Stimulated activated CD8-positive, alpha-beta memory T cell treated with anti-CD3 and anti-CD28 coated beads, Interleukin-2, amount 100 ng/mL, for 48 hours (primary cell): ENCODE results near the gene TMTC2.

ENCODE experiments used
- DNase-seq, 2 donors: peaks; one replicate each; pipeline ENCODE4 v3.0.0-alpha.2; 2020; ENCODE audit warnings: low read depth in 2 of 2

Gene TMTC2

GRCh38 chr12:82880442-82880901, 193.8 kb downstream of the TMTC2 start:
- DNase-seq: no peak

- no peak for DNase-seq
These were observed 197.0 kb downstream of the TMTC2 start for GRCh38 chr12:82883394-82884355.

DNA sequence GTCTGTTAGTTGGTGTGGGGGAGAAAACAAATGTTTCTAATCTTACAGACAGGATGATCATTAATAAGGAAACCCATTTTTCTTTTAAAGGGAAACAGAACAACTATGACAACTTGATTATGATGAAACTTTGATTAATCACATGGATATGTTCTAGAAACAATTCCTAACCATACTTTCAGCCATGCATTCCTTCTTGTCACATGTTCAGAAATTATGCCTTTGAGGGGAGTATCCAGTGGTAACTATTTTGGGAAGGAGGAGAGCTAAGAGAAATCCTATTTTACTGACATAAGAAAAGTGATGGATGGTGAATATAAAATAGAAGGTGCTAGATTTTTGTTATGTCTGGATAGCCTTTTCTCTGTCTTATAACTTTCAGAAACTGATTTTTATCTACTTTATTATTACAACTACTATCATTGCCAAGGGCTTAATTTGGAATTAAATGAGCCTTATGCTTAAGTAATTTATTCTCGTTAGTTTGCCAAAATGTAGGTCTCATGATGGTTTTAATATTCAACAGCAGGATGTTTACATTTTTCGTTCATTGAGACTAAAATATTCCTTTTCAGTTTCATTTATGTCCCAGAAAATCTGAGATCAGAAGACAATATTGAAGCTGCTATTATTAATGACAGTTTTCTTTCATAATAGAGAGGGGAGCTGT, 200.1 kb downstream of the TMTC2 start:
- no peak for DNase-seq

DNA sequence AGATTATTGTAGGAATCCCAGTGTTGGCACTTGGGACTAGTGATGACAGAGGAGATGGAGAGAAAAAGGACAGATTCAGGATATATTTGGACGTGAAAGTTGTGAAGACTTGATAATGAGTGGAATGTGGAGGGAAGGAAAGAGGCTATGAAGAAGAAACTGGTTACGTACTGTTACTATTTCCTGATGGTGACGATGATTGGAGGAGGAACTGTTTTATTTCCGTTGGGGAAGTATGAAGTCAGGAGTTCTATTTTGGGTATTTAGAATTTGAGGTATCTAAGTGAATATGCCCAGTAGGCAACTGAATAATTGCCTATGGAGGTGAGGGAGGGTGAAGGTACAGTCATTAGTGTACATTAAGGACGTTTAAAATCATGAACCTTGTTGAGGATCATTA, 207.2 kb downstream of the TMTC2 start:
- no peak for DNase-seq

DNA sequence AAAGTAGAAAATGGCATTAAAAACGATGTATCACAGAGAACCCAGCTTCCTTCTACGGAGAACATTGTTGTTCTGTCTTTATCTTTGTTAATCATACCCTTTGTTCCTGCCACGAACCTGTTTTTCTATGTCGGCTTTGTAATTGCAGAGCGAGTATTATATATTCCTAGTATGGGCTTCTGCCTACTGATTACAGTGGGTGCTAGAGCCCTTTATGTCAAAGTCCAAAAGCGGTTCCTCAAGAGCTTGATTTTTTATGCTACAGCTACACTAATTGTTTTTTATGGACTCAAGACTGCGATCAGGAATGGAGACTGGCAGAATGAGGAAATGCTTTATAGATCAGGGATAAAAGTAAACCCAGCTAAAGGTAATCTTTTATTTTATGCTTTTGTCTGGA, 209.6 kb downstream of the TMTC2 start:
- no peak for DNase-seq

GRCh38 chr12:82896979-82897378, 210.3 kb downstream of the TMTC2 start:
- DNase-seq: no peak

- DNase-seq: no peak
These were observed 211.7 kb downstream of the TMTC2 start for GRCh38 chr12:82898441-82898840.

GRCh38 chr12:82904219-82904790, 217.6 kb downstream of the TMTC2 start:
- DNase-seq: no peak

- no peak for DNase-seq
These were observed 223.7 kb downstream of the TMTC2 start for GRCh38 chr12:82910246-82910893.

DNA sequence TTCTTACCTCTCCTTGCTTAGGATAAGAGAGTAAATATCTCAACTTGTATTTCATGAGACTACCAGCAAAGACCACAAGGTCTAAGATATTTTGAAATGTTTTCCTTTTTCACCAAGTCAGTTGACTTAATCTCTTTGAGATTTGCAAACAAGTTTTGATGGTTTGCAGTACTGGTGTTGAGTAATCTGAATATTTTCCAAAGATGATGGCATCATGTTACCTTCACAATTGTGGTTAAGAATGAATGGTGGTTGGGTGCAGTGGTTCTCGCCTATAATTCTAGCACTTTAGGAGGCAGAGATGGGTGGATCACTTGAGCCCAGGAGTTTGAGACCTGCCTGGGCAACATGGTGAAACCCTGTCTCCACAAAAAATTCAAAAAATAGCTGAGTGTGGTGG, 225.7 kb downstream of the TMTC2 start:
- no peak for DNase-seq

GRCh38 chr12:82919388-82920054, 232.8 kb downstream of the TMTC2 start:
- no peak for DNase-seq

- no peak for DNase-seq
These were observed 237.2 kb downstream of the TMTC2 start for GRCh38 chr12:82923935-82924334.

- DNase-seq: no peak
These were observed 239.9 kb downstream of the TMTC2 start for GRCh38 chr12:82926630-82927029.

- DNase-seq: no peak
These were observed 243.6 kb downstream of the TMTC2 start for GRCh38 chr12:82930301-82930700.

- DNase-seq: no peak
These were observed 244.8 kb downstream of the TMTC2 start for GRCh38 chr12:82931349-82932116.

DNA sequence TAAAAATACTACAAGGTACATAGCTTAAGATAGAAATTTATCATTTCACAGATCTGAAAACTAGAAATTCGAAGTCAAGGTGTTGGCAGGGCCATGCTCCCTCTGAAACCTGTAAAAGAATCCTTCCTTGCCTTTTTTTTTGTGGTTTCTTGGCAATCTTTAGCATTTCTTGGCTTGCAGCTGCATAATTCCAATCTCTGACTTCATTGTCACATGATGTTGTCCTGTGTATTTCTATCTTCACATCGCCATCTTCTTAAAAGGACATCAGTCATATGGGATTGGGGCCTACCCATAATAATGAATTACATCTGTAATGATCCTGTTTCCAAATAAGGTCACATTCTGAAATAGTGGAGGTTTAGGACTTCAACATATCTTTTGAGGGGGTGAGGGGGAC, 250.4 kb downstream of the TMTC2 start:
- no peak for DNase-seq

DNA sequence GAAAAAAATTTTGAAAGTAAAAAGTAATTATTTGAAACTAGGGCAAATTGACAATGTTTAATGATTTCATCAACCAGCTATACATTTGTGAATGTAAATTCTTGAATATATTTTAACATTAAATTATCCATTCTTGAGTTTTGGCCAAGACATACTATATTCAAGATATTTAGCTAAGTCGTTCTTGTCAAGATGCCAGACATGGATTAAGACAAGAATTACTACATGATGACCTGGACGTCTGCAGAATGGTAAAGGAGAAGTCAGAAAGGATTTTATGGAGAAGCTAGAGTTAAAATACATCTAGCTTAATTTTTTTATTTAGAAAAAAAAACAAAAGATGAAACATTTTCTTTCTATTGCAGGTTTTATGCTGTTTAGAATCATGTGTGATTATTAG, 255.8 kb downstream of the TMTC2 start:
- DNase-seq: no peak

- DNase-seq: no peak
These were observed 256.3 kb downstream of the TMTC2 start for GRCh38 chr12:82942991-82943401.

GRCh38 chr12:82948491-82948890, 261.8 kb downstream of the TMTC2 start:
- DNase-seq: no peak

GRCh38 chr12:82950356-82950755, 263.6 kb downstream of the TMTC2 start:
- no peak for DNase-seq

DNA sequence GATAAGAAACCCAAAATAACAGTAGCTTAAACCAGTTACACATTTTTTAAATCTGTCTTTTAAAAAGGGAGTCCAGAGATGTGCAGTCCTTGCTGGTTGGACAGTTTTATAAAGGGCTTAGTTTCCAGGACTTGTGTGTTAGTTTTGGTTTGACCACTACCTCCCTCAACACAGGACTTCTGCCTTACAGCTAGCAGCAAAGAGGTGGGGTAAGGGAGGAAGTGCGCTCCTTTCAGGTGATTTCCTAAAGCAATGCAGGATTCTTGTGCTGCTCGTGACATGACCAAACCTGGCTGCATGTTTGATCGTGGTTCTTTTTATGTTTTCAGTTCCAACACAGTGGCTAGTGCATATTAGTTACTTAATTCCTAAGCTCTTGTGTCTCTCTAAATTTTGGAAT, 266.2 kb downstream of the TMTC2 start:
- DNase-seq: no peak
